GM12878 (cell line): Measurements from ENCODE around the gene CCL4. TPM values are rescaled to one million over a fixed set of nuclear protein-coding genes. Genes with fewer than 3 reads are reported as not detected.

Source experiments
- ASH2L ChIP-seq: fragments of 300-600, 200-600 bp; sonication (generic); IDR thresholded peaks from 2 replicates; pipeline ENCODE4 v1.6.1; 2017; ENCODE audit warnings: low read depth, mild to moderate bottlenecking, borderline replicate concordance
- CHD4 ChIP-seq: fragments of 200-600 bp; sonication (generic); IDR thresholded peaks from 2 replicates; pipeline ENCODE4 v1.6.1; 2016; ENCODE audit warnings: mild to moderate bottlenecking
- EED ChIP-seq: sonication (generic); IDR thresholded peaks from 2 replicates; pipeline ENCODE4 v1.6.1; 2016; ENCODE audit warnings: antibody characterized with exemption, low read depth
- JUND ChIP-seq: IDR thresholded peaks from 2 replicates; pipeline ENCODE4 v1.6.1; 2012; ENCODE audit warnings: low read depth, mild to moderate bottlenecking, low read length, improper control_type of control experiment, moderate library complexity
- MXI1 ChIP-seq: fragments of 150-350 bp; IDR thresholded peaks from 2 replicates; pipeline ENCODE4 v1.6.1; 2011; ENCODE audit warnings: low read depth, mild to moderate bottlenecking, inconsistent platforms, low read length, improper control_type of control experiment
- NFIC ChIP-seq: IDR thresholded peaks from 2 replicates; pipeline ENCODE4 v1.6.1; 2012; ENCODE audit warnings: low read depth, mild to moderate bottlenecking, inconsistent platforms, low read length, moderate library complexity
- NR2C1 ChIP-seq: fragments of 450-650 bp; IDR thresholded peaks from 2 replicates; pipeline ENCODE4 v1.6.1; 2017; ENCODE audit warnings: antibody characterized with exemption, mild to moderate bottlenecking, moderate library complexity
- RELA ChIP-seq: fragments of 450-650 bp; IDR thresholded peaks from 2 replicates; pipeline ENCODE4 v1.8.0; 2014; ENCODE audit warnings: borderline replicate concordance; ENCODE audit not compliant: partially characterized antibody
- SIN3A ChIP-seq: IDR thresholded peaks from 2 replicates; pipeline ENCODE4 v1.6.1; 2012; ENCODE audit warnings: low read depth, low read length, improper control_type of control experiment
- SIX5 ChIP-seq: IDR thresholded peaks from 2 replicates; pipeline ENCODE4 v1.6.1; 2011; ENCODE audit warnings: mild to moderate bottlenecking, low read depth, low read length, moderate library complexity; ENCODE audit not compliant: severe bottlenecking
- SKIL ChIP-seq: fragments of 450-650 bp; IDR thresholded peaks from 2 replicates; pipeline ENCODE4 v1.6.1; 2017; ENCODE audit warnings: mild to moderate bottlenecking, low read depth, inconsistent platforms; ENCODE audit not compliant: poor library complexity, severe bottlenecking
- SREBF1 ChIP-seq: IDR thresholded peaks from 2 replicates; pipeline ENCODE4 v1.6.1; 2012; ENCODE audit warnings: mild to moderate bottlenecking, low read length
- STAT1 ChIP-seq: fragments of 450-650 bp; conservative IDR thresholded peaks from 2 replicates; pipeline ENCODE4 v1.6.1; 2014; ENCODE audit warnings: antibody characterized with exemption, mild to moderate bottlenecking
- YY1 ChIP-seq: IDR thresholded peaks from 2 replicates; pipeline ENCODE4 v1.6.1; 2011; ENCODE audit warnings: low read depth, mild to moderate bottlenecking, low read length
- ZNF24 ChIP-seq: fragments of 450-650 bp; IDR thresholded peaks from 2 replicates; pipeline ENCODE4 v1.6.1; 2017; ENCODE audit warnings: antibody characterized with exemption, mild to moderate bottlenecking
- polyA plus RNA-seq, 11 experiments: library from polyadenylated mRNA; depleted of rRNA in 4 of 11; unstranded in 6 of 11; stranded (reverse) in 5 of 11; fragments of >200 nt; fragmentation: Nextera tagmentation in 4 of 11; fragmentation: Illumina TruSeq in 1 of 11; extraction: Ambion mirVana in 4 of 11; extraction: Trizol in 1 of 11; gene quantifications; 1 replicate in 1 of 11; 2 replicates in 10 of 11; pipeline versions ENCODE4 v1.2.1 to v1.2.3, GENCODE V29; 2011 to 2016; ENCODE audit warnings: inconsistent platforms in 2 of 11, missing spikeins in 2 of 11, low read depth in 1 of 11
- total RNA-seq, 4 experiments: library from RNA; depleted of rRNA in 3 of 4; stranded (reverse); fragments of >200 nt in 3 of 4; fragmentation: Illumina TruSeq in 1 of 4; extraction: Trizol in 1 of 4; gene quantifications; 2 replicates each; pipeline versions ENCODE4 v1.2.1 to v1.2.3, GENCODE V29; 2013 to 2021
- TF ChIP-seq, protein P1 (sequence below): fragments of 450-650 bp; formaldehyde crosslinking; IDR thresholded peaks from 2 replicates; pipeline ENCODE4 v1.4.0; 2020; ENCODE audit warnings: mild to moderate bottlenecking, moderate library complexity
- TF ChIP-seq, protein P2 (sequence below): fragments of 450-650 bp; IDR thresholded peaks from 2 replicates; pipeline ENCODE4 v1.6.1; 2016; ENCODE audit warnings: mild to moderate bottlenecking, moderate library complexity, borderline replicate concordance

Gene CCL4
- total and polyA plus RNA-seq, 10 of the 15 experiments (the other 5 are each of a cell fraction or from before 2014, with no cell fraction given): 18.7 to 741 (median 79.4) TPM

DNA sequence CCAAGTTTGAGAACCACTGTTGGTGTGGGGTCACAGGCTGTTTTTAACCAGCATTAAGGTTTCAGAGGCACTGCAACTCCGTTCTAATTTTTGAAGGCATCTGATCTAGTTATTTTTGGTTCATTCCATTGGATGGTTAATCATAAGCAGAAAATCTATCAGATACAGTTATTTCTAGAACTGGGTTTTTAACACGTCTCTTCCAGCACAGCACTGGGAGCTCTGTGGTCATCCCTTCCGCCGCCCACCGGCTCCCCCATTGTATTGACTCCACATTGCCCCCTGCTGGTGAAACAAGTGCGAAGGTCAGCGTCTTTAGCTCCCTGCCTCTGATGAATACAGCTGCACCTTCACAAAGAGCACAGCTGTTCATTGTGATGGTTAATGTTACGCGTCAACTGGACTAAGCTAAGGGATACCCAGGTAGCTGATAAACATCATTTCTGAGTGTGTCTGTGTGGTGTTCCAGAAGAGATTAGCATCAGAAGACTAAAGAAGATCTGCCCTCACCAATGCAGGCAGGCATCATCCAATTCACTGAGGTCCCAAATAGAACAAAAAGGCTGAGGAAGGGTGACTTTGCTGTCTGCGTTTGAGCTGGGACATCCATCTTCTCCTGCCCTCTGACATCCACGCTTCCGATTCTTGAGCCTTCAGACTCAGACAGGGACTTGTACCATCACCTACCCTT is 31.1 kb upstream of the CCL4 start (continued):
- peak; percentile 70 for TF ChIP-seq SKIL
- no peak for TF ChIP-seq NR2C1
- peak; percentile 64 for TF ChIP-seq EED
- no peak for TF ChIP-seq JUND
- 0 out of 2 replicates have a peak, but pooled peaks have one; percentile 21 for TF ChIP-seq MXI1
- no peak for TF ChIP-seq CHD4
- TF ChIP-seq SIN3A: no peak
- TF ChIP-seq NFIC: 0 out of 2 replicates have a peak, but pooled peaks have one; percentile 21
- no peak for TF ChIP-seq SREBF1
- TF ChIP-seq RELA: no peak
- TF ChIP-seq, protein P1, sequence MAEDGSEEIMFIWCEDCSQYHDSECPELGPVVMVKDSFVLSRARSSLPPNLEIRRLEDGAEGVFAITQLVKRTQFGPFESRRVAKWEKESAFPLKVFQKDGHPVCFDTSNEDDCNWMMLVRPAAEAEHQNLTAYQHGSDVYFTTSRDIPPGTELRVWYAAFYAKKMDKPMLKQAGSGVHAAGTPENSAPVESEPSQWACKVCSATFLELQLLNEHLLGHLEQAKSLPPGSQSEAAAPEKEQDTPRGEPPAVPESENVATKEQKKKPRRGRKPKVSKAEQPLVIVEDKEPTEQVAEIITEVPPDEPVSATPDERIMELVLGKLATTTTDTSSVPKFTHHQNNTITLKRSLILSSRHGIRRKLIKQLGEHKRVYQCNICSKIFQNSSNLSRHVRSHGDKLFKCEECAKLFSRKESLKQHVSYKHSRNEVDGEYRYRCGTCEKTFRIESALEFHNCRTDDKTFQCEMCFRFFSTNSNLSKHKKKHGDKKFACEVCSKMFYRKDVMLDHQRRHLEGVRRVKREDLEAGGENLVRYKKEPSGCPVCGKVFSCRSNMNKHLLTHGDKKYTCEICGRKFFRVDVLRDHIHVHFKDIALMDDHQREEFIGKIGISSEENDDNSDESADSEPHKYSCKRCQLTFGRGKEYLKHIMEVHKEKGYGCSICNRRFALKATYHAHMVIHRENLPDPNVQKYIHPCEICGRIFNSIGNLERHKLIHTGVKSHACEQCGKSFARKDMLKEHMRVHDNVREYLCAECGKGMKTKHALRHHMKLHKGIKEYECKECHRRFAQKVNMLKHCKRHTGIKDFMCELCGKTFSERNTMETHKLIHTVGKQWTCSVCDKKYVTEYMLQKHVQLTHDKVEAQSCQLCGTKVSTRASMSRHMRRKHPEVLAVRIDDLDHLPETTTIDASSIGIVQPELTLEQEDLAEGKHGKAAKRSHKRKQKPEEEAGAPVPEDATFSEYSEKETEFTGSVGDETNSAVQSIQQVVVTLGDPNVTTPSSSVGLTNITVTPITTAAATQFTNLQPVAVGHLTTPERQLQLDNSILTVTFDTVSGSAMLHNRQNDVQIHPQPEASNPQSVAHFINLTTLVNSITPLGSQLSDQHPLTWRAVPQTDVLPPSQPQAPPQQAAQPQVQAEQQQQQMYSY (CRISPR knock-in tag): no peak
- TF ChIP-seq ASH2L: no peak
- TF ChIP-seq ZNF24: peak; percentile 8; the same call in 1 of the 2 replicates
- TF ChIP-seq, protein P2, sequence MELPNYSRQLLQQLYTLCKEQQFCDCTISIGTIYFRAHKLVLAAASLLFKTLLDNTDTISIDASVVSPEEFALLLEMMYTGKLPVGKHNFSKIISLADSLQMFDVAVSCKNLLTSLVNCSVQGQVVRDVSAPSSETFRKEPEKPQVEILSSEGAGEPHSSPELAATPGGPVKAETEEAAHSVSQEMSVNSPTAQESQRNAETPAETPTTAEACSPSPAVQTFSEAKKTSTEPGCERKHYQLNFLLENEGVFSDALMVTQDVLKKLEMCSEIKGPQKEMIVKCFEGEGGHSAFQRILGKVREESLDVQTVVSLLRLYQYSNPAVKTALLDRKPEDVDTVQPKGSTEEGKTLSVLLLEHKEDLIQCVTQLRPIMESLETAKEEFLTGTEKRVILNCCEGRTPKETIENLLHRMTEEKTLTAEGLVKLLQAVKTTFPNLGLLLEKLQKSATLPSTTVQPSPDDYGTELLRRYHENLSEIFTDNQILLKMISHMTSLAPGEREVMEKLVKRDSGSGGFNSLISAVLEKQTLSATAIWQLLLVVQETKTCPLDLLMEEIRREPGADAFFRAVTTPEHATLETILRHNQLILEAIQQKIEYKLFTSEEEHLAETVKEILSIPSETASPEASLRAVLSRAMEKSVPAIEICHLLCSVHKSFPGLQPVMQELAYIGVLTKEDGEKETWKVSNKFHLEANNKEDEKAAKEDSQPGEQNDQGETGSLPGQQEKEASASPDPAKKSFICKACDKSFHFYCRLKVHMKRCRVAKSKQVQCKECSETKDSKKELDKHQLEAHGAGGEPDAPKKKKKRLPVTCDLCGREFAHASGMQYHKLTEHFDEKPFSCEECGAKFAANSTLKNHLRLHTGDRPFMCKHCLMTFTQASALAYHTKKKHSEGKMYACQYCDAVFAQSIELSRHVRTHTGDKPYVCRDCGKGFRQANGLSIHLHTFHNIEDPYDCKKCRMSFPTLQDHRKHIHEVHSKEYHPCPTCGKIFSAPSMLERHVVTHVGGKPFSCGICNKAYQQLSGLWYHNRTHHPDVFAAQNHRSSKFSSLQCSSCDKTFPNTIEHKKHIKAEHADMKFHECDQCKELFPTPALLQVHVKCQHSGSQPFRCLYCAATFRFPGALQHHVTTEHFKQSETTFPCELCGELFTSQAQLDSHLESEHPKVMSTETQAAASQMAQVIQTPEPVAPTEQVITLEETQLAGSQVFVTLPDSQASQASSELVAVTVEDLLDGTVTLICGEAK: no peak
- no peak for TF ChIP-seq STAT1
- peak; percentile 82 for TF ChIP-seq YY1
- TF ChIP-seq SIX5: no peak
